HG03442 (cell line): Measurements from ENCODE around the gene ARHGAP20.
"Not testable (repeated sequence)": the region's sequence is repeated elsewhere in the genome, so short reads cannot be mapped to it uniquely, and the experiment has no call there.

Source experiments
- ATAC-seq: cut with Tn5 transposase; IDR thresholded peaks from one replicate; pipeline ENCODE4 v1.9.1; 2021; ENCODE audit warnings: mild to moderate bottlenecking, moderate library complexity; ENCODE audit not compliant: unreplicated experiment

The ARHGAP20 gene

GRCh38 chr11:110619366-110619765, 92.9 kb downstream of the ARHGAP20 start:
- not testable (repeated sequence) for ATAC-seq

- no peak for ATAC-seq
Observed at GRCh38 chr11:110614031-110614430, 98.2 kb downstream of the ARHGAP20 start.

DNA sequence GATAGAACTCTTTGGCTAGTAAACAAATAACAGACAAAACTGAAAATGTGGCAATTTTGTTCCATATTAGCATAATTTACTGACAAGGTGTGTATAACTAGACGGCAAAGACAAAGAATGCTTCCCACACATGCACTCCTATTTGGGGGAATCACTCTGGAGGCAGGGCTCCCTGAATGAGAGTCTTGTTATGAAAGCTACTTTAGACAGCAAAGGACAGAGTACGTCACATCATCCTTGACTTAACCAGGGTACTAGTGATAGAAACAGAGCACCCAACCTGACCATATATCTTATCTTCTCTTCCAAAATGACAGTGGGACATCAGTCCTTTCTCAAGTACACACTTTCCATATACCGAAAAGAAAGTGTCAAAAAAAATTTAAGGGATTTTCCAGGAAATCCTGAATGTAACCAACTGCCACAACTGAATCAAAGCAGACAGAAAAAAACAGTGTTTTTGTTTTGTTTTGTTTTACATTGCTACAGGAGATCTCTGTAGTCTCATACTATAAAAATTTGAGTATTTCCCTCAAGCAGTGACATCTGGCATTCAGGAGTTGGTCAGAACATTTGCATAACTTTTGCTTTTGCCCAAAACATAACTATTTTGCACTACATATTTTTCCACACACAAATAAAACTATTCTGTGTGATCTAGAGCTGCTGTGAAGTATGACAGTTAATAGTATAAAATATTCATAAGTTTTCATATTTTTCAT, 98.9 kb downstream of the ARHGAP20 start:
- no peak for ATAC-seq

GRCh38 chr11:110606415-110606814, 105.8 kb downstream of the ARHGAP20 start:
- no peak for ATAC-seq

DNA sequence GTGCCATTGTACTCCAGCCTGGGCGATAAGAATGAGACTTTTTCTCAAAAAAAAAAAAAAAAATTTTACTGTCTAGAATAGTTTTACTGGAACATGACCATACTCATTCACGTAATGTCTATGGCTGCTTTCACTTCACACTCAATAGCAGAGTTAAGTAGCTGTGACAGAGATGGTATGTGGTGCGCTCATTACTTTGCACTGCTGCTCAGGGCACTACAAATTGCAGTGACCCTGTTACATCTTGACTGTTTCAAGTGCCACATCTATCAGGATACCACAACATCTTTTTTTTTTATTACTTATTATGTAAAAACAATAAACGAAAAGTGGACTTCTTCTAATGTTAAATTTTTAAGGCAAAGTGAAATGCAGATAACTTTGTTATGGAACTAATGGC, 110.3 kb downstream of the ARHGAP20 start:
- no peak for ATAC-seq

- no peak for ATAC-seq
Observed at GRCh38 chr11:110600322-110600721, 111.9 kb downstream of the ARHGAP20 start.

DNA sequence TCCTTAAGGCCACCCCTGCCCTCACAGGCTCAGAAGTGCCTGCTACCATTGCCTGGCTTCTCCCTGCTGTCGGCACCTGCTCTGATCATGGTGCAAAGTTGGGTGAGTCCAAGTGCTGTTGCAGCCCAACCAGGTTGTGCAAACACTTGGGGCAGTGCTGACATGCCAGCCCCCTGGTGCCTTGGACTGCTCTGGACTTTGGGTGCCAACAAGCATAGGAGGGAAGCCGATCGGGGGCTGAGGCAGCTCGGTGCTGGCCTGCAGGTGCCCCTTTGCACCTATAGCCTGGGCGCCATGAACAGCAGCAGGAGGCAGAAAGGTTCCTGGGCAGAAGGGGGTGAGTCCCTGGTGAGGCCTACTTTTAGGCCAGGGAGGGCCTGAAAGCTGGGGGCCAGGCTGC, 113.0 kb downstream of the ARHGAP20 start:
- no peak for ATAC-seq

GRCh38 chr11:110598725-110599124, 113.5 kb downstream of the ARHGAP20 start:
- no peak for ATAC-seq

GRCh38 chr11:110587972-110588371, 124.3 kb downstream of the ARHGAP20 start:
- ATAC-seq, result no peak

GRCh38 chr11:110587129-110587528, 125.1 kb downstream of the ARHGAP20 start:
- no peak for ATAC-seq

DNA sequence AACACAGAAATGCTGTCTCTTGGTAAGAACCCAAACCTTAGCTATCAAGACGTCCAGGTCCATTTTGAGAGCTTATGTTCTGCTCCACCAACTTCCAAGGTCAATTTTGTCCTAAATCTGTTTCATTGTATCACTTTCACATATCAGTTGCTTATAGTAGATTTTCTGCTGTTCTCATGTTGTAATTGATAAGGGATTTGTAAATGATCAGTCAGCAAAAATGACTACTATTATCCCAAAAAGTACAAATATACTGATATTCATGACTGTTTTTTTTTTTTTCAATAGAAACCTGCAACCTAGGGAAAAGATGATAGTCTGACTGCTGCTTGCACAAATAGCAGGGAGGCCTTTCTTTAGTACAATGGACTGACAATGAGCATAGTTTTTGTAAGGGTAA, 128.1 kb downstream of the ARHGAP20 start:
- ATAC-seq, result no peak

DNA sequence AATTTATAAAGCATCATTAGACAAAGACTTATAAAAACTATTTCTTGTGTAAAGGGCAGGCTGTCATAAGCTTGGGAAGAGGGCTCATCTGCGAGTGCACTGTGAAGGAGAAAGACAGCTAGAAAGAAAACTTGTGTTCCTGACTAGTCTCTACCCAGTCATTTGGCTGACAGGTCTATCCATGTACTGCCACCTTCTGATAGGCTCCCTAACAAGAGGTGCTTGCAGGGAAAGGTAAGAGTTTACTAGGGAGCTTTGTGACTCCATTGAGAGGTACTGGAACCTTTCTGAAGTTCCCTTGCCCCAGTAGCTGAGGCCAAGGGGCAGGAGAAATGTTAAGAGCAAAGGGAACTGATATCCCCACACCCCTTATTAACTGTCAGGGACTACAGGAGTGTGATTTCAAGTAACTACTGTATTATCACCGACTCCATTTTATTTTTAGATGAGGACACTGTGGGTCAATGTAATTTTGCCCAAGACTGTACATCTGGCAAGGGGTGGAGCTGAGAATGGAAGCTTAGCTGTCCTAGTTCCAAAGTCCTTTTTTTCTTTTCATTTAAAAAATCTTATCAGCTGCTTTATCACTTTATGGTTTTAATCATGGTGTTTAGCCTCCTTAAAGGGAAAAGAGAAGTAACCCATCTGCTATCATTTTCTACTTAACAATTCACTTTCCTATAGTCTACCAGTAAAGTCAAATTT, 129.4 kb downstream of the ARHGAP20 start:
- no peak for ATAC-seq

GRCh38 chr11:110580571-110580970, 131.7 kb downstream of the ARHGAP20 start:
- no peak for ATAC-seq

DNA sequence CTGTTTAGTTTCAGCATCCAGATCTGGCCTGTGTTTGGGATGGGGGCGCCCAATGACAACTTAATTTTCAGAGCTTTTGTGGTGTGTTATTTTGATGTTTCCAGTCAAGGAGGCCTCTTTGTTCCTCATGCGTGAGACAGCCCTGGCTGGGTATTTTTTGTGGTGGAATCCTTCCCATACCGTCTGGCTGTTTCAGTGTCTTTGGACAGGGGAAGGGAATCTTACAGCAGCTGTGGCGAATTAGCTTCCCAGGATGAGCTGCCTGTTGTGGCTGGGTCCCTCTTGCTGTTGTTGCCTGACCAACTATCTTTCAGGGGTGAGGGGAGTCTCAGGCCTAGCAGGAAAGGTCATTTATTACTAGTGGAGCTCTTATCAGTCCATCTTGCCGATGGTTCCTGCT, 138.8 kb downstream of the ARHGAP20 start:
- no peak for ATAC-seq

DNA sequence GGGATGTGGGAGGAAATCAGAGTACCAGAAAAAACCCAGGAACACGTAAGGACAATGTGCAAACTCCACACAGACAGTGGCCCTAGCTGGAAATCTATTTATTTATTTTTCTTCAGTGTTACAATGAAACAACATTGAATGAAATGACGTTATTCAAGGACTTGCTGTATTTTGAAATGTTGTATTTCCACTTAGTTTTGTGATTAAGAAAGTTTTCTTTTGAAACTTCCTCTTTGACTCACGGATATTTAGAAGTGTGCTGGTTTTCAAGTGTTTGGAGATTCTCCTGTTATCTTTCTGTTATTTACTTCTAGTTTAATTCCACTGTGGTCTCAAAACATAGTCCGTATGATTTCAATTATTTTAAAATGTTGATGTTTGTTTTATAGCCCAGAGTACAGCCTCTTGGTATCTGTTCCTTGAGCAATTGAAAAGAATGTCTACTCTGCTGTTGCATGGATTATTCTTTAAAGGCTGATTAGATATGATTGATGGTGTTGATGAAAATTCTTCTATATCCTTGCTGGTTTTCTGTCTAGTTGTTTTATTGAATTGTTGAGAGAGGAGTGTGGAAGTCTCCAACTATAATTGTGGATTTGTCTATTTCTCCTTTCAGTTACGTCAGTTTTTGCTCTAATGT, 141.0 kb downstream of the ARHGAP20 start:
- ATAC-seq, result no peak

- no peak for ATAC-seq
Observed at GRCh38 chr11:110566577-110566976, 145.7 kb downstream of the ARHGAP20 start.

DNA sequence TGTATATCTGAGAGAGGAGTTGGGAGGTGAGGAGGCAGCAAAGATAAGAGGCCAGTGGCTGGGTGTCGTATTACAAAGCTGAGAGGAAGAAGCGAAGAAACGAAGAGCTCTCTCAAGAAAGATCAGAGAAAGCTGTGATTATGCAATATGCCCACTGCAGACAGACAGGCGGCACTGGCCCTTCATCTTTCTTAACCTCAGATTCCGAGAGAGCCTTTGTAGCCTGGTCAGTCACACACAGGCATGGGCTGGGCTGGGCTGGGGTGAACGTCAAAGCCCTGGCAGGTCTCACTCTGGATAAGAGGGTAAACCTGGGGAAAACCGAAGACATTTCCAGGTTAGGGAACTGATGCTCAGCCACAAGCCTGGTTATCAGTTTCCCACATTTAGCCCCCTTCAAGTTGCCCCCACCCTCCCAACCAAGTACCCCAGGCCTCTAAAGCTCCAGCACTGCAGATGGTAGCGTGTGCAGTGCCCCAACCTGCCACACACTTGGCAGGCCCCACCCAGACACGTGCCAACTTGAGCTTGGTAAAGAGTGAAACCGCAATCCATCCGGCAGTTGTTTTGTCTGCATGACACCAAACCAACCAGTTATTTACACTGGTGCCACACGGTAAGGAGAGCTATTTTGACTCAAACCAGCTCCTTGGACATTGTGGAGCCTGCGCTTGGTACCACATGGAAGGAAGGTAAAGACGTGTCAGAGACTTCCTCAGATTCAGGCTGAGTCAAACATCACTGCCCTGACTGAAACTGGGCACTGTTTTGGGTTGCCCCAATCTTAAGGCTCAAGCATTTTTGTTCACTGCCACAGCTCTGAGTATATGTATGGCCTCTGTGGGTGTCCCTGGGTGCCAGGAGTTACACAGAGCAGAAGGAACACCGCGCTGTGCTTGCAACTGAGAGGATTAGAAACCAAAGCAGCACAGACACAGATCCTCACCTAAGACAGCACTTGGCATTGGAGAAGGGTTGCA, 146.6 kb downstream of the ARHGAP20 start:
- no peak for ATAC-seq

GRCh38 chr11:110564676-110565356, 147.4 kb downstream of the ARHGAP20 start:
- ATAC-seq, result no peak

GRCh38 chr11:110544779-110545178, 167.5 kb downstream of the ARHGAP20 start:
- no peak for ATAC-seq

- ATAC-seq, result no peak
Observed at GRCh38 chr11:110538154-110538553, 174.1 kb downstream of the ARHGAP20 start.
